ENCODE results near the gene NFASC.

The NFASC gene

DNA sequence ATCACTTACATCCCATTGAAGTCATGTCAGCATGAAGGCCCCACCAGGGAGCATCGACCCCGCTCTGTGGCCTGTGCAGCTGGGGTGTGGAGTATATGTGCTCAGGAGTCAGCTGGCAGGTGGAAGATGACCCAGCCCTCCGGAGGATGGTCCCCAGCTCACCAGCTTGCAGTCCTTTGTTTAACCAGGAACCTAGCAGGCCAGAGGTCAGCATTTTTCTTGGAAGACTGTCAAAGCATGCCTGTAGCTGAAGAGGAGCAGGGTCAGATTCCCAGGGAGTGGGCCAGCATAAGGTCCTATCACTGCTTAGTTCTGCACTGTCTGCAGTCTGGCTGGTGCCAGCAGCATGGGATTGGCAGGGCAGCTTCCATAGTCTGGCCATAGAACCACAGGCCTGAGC lies 12.7 kb downstream of the NFASC start:
- no peak for DNase-seq
- POLR2A ChIA-PET, result no interaction called here

DNA sequence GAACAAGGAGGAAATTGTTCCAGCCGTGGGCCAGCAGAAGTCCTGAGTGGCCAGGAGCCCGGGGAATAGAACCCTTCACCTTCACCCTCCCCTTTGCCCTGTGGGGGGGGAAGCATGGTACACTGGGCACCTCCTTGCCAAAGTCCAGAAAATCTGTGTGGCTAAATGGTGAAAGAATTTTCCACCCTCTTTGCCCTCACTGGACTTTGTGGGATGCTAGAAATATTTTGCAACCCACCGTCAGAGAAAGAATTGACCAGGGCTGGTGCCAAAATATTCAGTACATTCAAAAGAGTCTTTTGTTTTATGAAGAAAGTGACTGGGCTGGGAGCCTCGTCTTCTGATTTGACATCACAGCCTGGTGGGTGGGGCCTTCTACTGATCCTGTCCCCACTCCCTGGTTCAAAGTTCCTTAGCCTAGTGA lies 14.6 kb downstream of the NFASC start:
- H3K27me3 ChIP-seq (replicated peaks in 2 of 5; ENCODE audit: control insufficient read depth in 4 of 5, insufficient read depth in 5 of 5, low read length in 4 of 5), result peaks cover 3 to 27% (median 10%) of the 10 kb centered on the region in 5 experiments
- H3K4me3 ChIP-seq (ENCODE audit: control insufficient read depth in 1 of 7, extremely low read depth in 1 of 7, insufficient read depth in 4 of 7, low read depth in 2 of 7, low read length in 6 of 7), result no peak overlapping the region
- H3K9me3 ChIP-seq (ENCODE audit: control extremely low read depth in 1 of 5, control insufficient read depth in 4 of 5, insufficient read depth in 2 of 5, low read depth in 1 of 5, low read length in 4 of 5), result no peaks in the 10 kb centered on the region
- no peak for DNase-seq
- no peaks in the 10 kb centered on the region for H3K36me3 ChIP-seq (ENCODE audit: control insufficient read depth in 4 of 4, insufficient read depth in 4 of 4, low read length in 3 of 4)
- WGBS (ENCODE audit: insufficient coverage), result 57% methylated on average over 1 of the region's 4 CpGs
- CTCF ChIA-PET, result no interaction called here
- no peaks in the 10 kb centered on the region for H3K4me1 ChIP-seq (ENCODE audit: control extremely low read depth in 1 of 4, control insufficient read depth in 4 of 4, insufficient read depth in 4 of 4, low read length in 3 of 4)
- no peak overlapping the region for H3K27ac ChIP-seq (ENCODE audit: insufficient read depth in 1 of 2, low read depth in 1 of 2, low read length in 2 of 2, poor library complexity in 1 of 2, severe bottlenecking in 2 of 2)
- POLR2A ChIA-PET, result no interaction called here

More for the DNA sequence above, 12.7 kb downstream of the NFASC start:
- WGBS (ENCODE audit: insufficient coverage), result 100% methylated on average over 3 of the region's 3 CpGs
- H3K4me1 ChIP-seq (ENCODE audit: control extremely low read depth in 1 of 4, control insufficient read depth in 4 of 4, insufficient read depth in 4 of 4, low read length in 3 of 4), result no peaks in the 10 kb centered on the region
- H3K27ac ChIP-seq (ENCODE audit: insufficient read depth in 1 of 2, low read depth in 1 of 2, low read length in 2 of 2, poor library complexity in 1 of 2, severe bottlenecking in 2 of 2), result no peak overlapping the region
- H3K36me3 ChIP-seq (ENCODE audit: control insufficient read depth in 4 of 4, insufficient read depth in 4 of 4, low read length in 3 of 4), result no peaks in the 10 kb centered on the region
- H3K27me3 ChIP-seq (replicated peaks in 2 of 5; ENCODE audit: control insufficient read depth in 4 of 5, insufficient read depth in 5 of 5, low read length in 4 of 5), result peaks cover under 1 to 20% (median 3%) of the 10 kb centered on the region in 5 experiments
- CTCF ChIA-PET, result no interaction called here
- no peaks in the 10 kb centered on the region for H3K9me3 ChIP-seq (ENCODE audit: control extremely low read depth in 1 of 5, control insufficient read depth in 4 of 5, insufficient read depth in 2 of 5, low read depth in 1 of 5, low read length in 4 of 5)
- no peak overlapping the region for H3K4me3 ChIP-seq (ENCODE audit: control insufficient read depth in 1 of 7, extremely low read depth in 1 of 7, insufficient read depth in 4 of 7, low read depth in 2 of 7, low read length in 6 of 7)

DNA sequence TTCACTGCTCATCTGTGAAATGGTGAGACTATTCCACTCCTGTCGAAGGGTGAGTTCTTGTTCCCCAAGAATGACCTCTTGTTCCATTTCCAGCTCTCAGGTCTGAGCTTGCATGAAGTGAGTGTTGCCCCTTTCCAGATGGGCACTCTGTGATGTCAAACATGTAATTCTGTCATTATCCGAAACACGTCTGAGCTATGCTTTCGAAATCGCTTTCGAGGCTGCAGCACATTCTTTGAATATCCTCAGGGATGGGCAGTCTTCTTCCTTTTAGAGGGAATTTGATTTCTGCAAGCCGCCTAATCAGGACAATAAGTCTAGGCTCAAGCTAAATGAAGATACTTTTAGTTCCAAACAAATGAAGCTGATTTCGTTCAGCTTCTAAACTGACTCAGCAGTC lies 15.1 kb downstream of the NFASC start:
- H3K4me1 ChIP-seq (ENCODE audit: control extremely low read depth in 1 of 4, control insufficient read depth in 4 of 4, insufficient read depth in 4 of 4, low read length in 3 of 4), result no peaks in the 10 kb centered on the region
- H3K27ac ChIP-seq (ENCODE audit: insufficient read depth in 1 of 2, low read depth in 1 of 2, low read length in 2 of 2, poor library complexity in 1 of 2, severe bottlenecking in 2 of 2), result no peak overlapping the region
- H3K4me3 ChIP-seq (ENCODE audit: control insufficient read depth in 1 of 7, extremely low read depth in 1 of 7, insufficient read depth in 4 of 7, low read depth in 2 of 7, low read length in 6 of 7), result no peak overlapping the region
- WGBS (ENCODE audit: insufficient coverage), result 97% methylated on average over 7 of the region's 8 CpGs
- H3K36me3 ChIP-seq (ENCODE audit: control insufficient read depth in 4 of 4, insufficient read depth in 4 of 4, low read length in 3 of 4), result no peaks in the 10 kb centered on the region
- H3K9me3 ChIP-seq (ENCODE audit: control extremely low read depth in 1 of 5, control insufficient read depth in 4 of 5, insufficient read depth in 2 of 5, low read depth in 1 of 5, low read length in 4 of 5), result no peaks in the 10 kb centered on the region
- CTCF ChIA-PET, result no interaction called here
- POLR2A ChIA-PET, result no interaction called here
- peaks cover 3 to 29% (median 10%) of the 10 kb centered on the region in 5 experiments for H3K27me3 ChIP-seq (replicated peaks in 2 of 5; ENCODE audit: control insufficient read depth in 4 of 5, insufficient read depth in 5 of 5, low read length in 4 of 5)
- no peak for DNase-seq

DNA sequence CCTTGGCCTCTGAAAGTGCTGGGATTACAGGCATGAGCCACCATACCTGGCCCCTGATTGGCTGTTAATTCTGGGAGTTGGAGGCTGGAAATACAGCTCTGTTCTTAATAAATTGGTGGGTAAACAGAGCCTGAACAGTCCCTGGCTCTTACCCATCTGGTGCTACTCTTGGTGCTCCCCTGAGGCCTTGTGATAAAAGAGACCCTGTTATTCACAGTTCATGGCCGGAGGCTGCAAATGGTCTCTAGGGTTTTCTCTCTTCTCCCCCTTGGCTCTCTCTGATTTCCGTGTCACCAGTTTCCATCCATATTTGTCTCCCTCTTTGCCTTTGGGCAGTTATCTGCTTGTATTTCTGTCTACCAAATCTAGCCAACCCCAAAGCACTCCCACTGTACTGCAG lies 17.2 kb downstream of the NFASC start:
- Histone ChIP-seq H3K36me3 (ENCODE audit: control insufficient read depth in 4 of 4, insufficient read depth in 4 of 4, low read length in 3 of 4) (no peaks in the 10 kb centered on the region), H3K27me3 (replicated peaks in 2 of 5; ENCODE audit: control insufficient read depth in 4 of 5, insufficient read depth in 5 of 5, low read length in 4 of 5) (peaks cover 3 to 32% (median 10%) of the 10 kb centered on the region in 5 experiments), H3K4me1 (ENCODE audit: control extremely low read depth in 1 of 4, control insufficient read depth in 4 of 4, insufficient read depth in 4 of 4, low read length in 3 of 4) (no peaks in the 10 kb centered on the region), H3K27ac (ENCODE audit: insufficient read depth in 1 of 2, low read depth in 1 of 2, low read length in 2 of 2, poor library complexity in 1 of 2, severe bottlenecking in 2 of 2) (no peak overlapping the region), H3K4me3 (ENCODE audit: control insufficient read depth in 1 of 7, extremely low read depth in 1 of 7, insufficient read depth in 4 of 7, low read depth in 2 of 7, low read length in 6 of 7) (no peak overlapping the region), H3K9me3 (ENCODE audit: control extremely low read depth in 1 of 5, control insufficient read depth in 4 of 5, insufficient read depth in 2 of 5, low read depth in 1 of 5, low read length in 4 of 5) (no peaks in the 10 kb centered on the region)
- ChIA-PET POLR2A (no interaction called here), CTCF (interaction anchor here (0.5 kb wide), 1 partner anchor 25 kb away, joined by 3 read pairs; no protein-coding TSS in a partner anchor)
- DNase-seq, result no peak
- WGBS (ENCODE audit: insufficient coverage), result 84% methylated on average over 2 of the region's 2 CpGs

DNA sequence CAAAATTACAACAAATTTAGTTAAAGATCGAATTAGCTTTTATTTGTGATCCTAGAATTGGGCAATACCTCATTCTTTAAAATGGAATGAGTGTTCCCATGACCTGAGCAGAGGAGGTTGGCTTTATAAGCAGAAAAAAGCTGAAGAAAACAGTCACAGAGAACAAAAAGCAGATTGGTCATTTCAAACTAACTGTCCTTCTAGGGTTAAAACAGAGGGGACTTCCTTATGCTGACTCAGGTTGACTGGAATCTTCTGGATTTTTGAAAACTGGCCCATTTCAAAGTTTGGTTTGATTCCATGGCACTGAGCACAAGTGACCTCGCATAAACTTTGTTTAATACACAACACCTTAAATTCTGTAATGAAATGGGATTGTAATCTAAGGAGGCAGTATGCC lies 17.6 kb downstream of the NFASC start:
- no CpG with 5 or more reads among the region's 2 CpGs for WGBS (ENCODE audit: insufficient coverage)
- ChIA-PET POLR2A (no interaction called here), CTCF (no interaction called here)
- Histone ChIP-seq H3K36me3 (ENCODE audit: control insufficient read depth in 4 of 4, insufficient read depth in 4 of 4, low read length in 3 of 4) (no peaks in the 10 kb centered on the region), H3K27ac (ENCODE audit: insufficient read depth in 1 of 2, low read depth in 1 of 2, low read length in 2 of 2, poor library complexity in 1 of 2, severe bottlenecking in 2 of 2) (no peak overlapping the region), H3K9me3 (ENCODE audit: control extremely low read depth in 1 of 5, control insufficient read depth in 4 of 5, insufficient read depth in 2 of 5, low read depth in 1 of 5, low read length in 4 of 5) (no peaks in the 10 kb centered on the region), H3K4me3 (ENCODE audit: control insufficient read depth in 1 of 7, extremely low read depth in 1 of 7, insufficient read depth in 4 of 7, low read depth in 2 of 7, low read length in 6 of 7) (no peak overlapping the region), H3K27me3 (replicated peaks in 2 of 5; ENCODE audit: control insufficient read depth in 4 of 5, insufficient read depth in 5 of 5, low read length in 4 of 5) (peaks cover 3 to 32% (median 10%) of the 10 kb centered on the region in 5 experiments), H3K4me1 (ENCODE audit: control extremely low read depth in 1 of 4, control insufficient read depth in 4 of 4, insufficient read depth in 4 of 4, low read length in 3 of 4) (no peaks in the 10 kb centered on the region)
- no peak for DNase-seq

DNA sequence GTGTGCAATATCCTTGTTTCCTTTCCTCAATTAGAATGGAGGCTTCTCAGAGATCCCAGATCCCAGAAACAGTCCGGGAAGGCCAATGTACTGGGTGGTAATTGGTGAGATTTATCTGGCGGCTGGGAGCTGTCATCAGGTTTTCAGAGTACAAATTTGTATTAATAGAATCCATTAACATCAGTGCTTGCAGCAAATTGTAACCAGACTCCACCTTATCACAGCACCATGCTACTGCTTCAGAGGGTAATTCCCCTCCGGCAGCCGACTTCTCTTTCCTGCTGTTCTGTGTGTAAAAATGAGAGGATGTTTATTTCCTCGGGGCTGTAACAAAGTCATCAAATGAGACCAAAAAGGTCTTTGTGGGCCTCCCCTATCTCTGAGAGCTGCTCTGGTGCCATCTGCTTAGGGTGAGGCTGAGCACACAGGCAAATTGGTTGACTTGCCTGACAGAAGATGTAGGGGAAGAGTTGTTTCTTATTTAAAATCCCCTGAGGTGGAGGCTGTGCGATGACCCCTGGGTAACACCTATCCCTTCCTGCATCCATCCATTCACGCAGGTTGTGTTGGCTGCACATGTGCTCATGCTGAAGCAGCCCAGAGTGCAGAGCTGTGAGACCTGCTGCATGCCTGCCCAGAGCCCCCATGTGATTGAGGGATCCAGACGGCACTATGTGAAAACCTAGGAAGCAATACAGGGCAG lies 19.2 kb downstream of the NFASC start:
- H3K36me3 ChIP-seq (ENCODE audit: control insufficient read depth in 4 of 4, insufficient read depth in 4 of 4, low read length in 3 of 4), result no peaks in the 10 kb centered on the region
- ChIA-PET POLR2A (no interaction called here), CTCF (interaction anchor here (0.8 to 0.9 kb wide), 2 partner anchors 35 to 173 kb away, joined by 3 to 4 read pairs; no protein-coding TSS in a partner anchor)
- DNase-seq, result peak in 1 of 3 donors; percentile 2
- WGBS (ENCODE audit: insufficient coverage), result 38% methylated on average over 6 of the region's 8 CpGs
- H3K4me1 ChIP-seq (ENCODE audit: control extremely low read depth in 1 of 4, control insufficient read depth in 4 of 4, insufficient read depth in 4 of 4, low read length in 3 of 4), result no peaks in the 10 kb centered on the region
- H3K4me3 ChIP-seq (ENCODE audit: control insufficient read depth in 1 of 7, extremely low read depth in 1 of 7, insufficient read depth in 4 of 7, low read depth in 2 of 7, low read length in 6 of 7), result no peak overlapping the region
- no peak overlapping the region for H3K27ac ChIP-seq (ENCODE audit: insufficient read depth in 1 of 2, low read depth in 1 of 2, low read length in 2 of 2, poor library complexity in 1 of 2, severe bottlenecking in 2 of 2)
- H3K9me3 ChIP-seq (ENCODE audit: control extremely low read depth in 1 of 5, control insufficient read depth in 4 of 5, insufficient read depth in 2 of 5, low read depth in 1 of 5, low read length in 4 of 5), result no peaks in the 10 kb centered on the region
- peaks cover 3 to 30% (median 21%) of the 10 kb centered on the region in 5 experiments for H3K27me3 ChIP-seq (replicated peaks in 2 of 5; ENCODE audit: control insufficient read depth in 4 of 5, insufficient read depth in 5 of 5, low read length in 4 of 5)

DNA sequence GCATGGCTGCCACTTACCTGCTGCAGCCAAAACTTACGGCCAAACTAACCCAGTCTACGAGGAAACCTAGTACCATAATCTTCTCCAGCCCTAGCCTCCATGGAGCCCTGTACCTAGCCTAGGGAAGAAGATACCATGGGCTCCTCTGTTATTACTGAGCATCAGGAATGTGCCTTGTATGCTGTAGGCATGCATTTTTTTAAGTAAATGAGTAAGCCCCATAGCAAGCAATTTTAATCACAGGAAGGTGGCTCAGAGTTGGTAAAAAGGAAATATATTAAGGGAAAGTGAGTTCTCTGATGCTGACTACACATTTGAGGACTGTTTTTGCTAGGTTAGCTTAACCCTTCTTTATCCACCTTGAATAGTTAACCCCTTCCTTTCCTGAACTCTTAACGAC lies 21.2 kb downstream of the NFASC start:
- 100% methylated on average over 1 of the region's 3 CpGs for WGBS (ENCODE audit: insufficient coverage)
- Histone ChIP-seq H3K27me3 (replicated peaks in 2 of 5; ENCODE audit: control insufficient read depth in 4 of 5, insufficient read depth in 5 of 5, low read length in 4 of 5) (peaks cover 3 to 31% (median 21%) of the 10 kb centered on the region in 5 experiments), H3K36me3 (ENCODE audit: control insufficient read depth in 4 of 4, insufficient read depth in 4 of 4, low read length in 3 of 4) (no peaks in the 10 kb centered on the region), H3K4me3 (ENCODE audit: control insufficient read depth in 1 of 7, extremely low read depth in 1 of 7, insufficient read depth in 4 of 7, low read depth in 2 of 7, low read length in 6 of 7) (no peak overlapping the region), H3K9me3 (ENCODE audit: control extremely low read depth in 1 of 5, control insufficient read depth in 4 of 5, insufficient read depth in 2 of 5, low read depth in 1 of 5, low read length in 4 of 5) (no peaks in the 10 kb centered on the region), H3K27ac (ENCODE audit: insufficient read depth in 1 of 2, low read depth in 1 of 2, low read length in 2 of 2, poor library complexity in 1 of 2, severe bottlenecking in 2 of 2) (no peak overlapping the region), H3K4me1 (ENCODE audit: control extremely low read depth in 1 of 4, control insufficient read depth in 4 of 4, insufficient read depth in 4 of 4, low read length in 3 of 4) (no peaks in the 10 kb centered on the region)
- CTCF ChIA-PET, result no interaction called here
- POLR2A ChIA-PET, result no interaction called here
- no peak for DNase-seq
